HepG2 (cell line): ENCODE results near the gene ZBTB45. TPM values are rescaled to one million over a fixed set of nuclear protein-coding genes. Genes with fewer than 3 reads are reported as not detected.

Experiments
- ATF1 ChIP-seq: IDR thresholded peaks from 2 replicates; pipeline ENCODE4 v1.6.1; 2016; ENCODE audit warnings: mild to moderate bottlenecking, control low read depth
- EED ChIP-seq: sonication (generic); formaldehyde crosslinking; IDR thresholded peaks from 2 replicates; pipeline ENCODE4 v1.5.0; 2020; ENCODE audit warnings: mild to moderate bottlenecking, missing genetic modification reagents
- KAT7 ChIP-seq: IDR thresholded peaks from 2 replicates; pipeline ENCODE4 v1.6.1; 2018; ENCODE audit warnings: borderline replicate concordance, missing compliant biosample characterization
- MATR3 ChIP-seq: sonication (generic); formaldehyde crosslinking; IDR thresholded peaks from 2 replicates; pipeline ENCODE4 v1.4.0; 2020; ENCODE audit warnings: missing genetic modification reagents
- SP2 ChIP-seq: sonication (generic); formaldehyde crosslinking; IDR thresholded peaks from 2 replicates; pipeline ENCODE4 v1.5.1; 2020; ENCODE audit warnings: mild to moderate bottlenecking, missing genetic modification reagents
- TBX3 ChIP-seq: fragments of 450-650 bp; IDR thresholded peaks from 2 replicates; pipeline ENCODE4 v1.6.1; 2017; ENCODE audit warnings: antibody characterized with exemption, mild to moderate bottlenecking, inconsistent platforms, borderline replicate concordance
- ZFP90 ChIP-seq: sonication (generic); formaldehyde crosslinking; IDR thresholded peaks from 2 replicates; pipeline ENCODE4 v1.8.0; 2022; ENCODE audit warnings: missing genetic modification reagents, mild to moderate bottlenecking, inconsistent platforms, borderline replicate concordance
- ZNF343 ChIP-seq: sonication (generic); formaldehyde crosslinking; IDR thresholded peaks from 2 replicates; pipeline ENCODE4 v1.4.0; 2020; ENCODE audit warnings: mild to moderate bottlenecking, missing genetic modification reagents
- ZNF44 ChIP-seq: sonication (generic); formaldehyde crosslinking; IDR thresholded peaks from 2 replicates; pipeline ENCODE4 v1.5.1; 2020; ENCODE audit warnings: mild to moderate bottlenecking, missing genetic modification reagents
- ZSCAN30 ChIP-seq: sonication (generic); formaldehyde crosslinking; IDR thresholded peaks from 2 replicates; pipeline ENCODE4 v1.5.0; 2020; ENCODE audit warnings: mild to moderate bottlenecking, missing genetic modification reagents
- polyA plus RNA-seq, 8 experiments: library from polyadenylated mRNA; depleted of rRNA in 3 of 8; stranded (reverse) in 7 of 8; unstranded in 1 of 8; fragments of >200 nt; fragmentation: Illumina TruSeq in 4 of 8; extraction: Trizol in 4 of 8; gene quantifications; 2 replicates each; pipeline versions ENCODE4 v1.2.1 to v1.2.3, GENCODE V29; 2011 to 2016; ENCODE audit warnings: low read depth in 4 of 8, missing spikeins in 1 of 8, mixed read lengths in 1 of 8; ENCODE audit not compliant: insufficient read depth in 1 of 8
- total RNA-seq, 5 experiments: library from RNA; depleted of rRNA; stranded (reverse); fragments of >200 nt; fragmentation: Illumina TruSeq; extraction: Trizol; gene quantifications; 2 replicates each; pipeline ENCODE4 v1.2.3, GENCODE V29; 2016; ENCODE audit warnings: low read depth in 1 of 5
- TF ChIP-seq, protein P1 (sequence below): sonication (generic); formaldehyde crosslinking; conservative IDR thresholded peaks from 2 replicates; pipeline ENCODE4 v1.8.0; 2022; ENCODE audit warnings: mild to moderate bottlenecking, moderate library complexity, missing genetic modification reagents
- TF ChIP-seq, protein P2 (sequence below): sonication (generic); formaldehyde crosslinking; IDR thresholded peaks from 2 replicates; pipeline ENCODE4 v1.4.0; 2020; ENCODE audit warnings: mild to moderate bottlenecking, low read depth, missing genetic modification reagents
- TF ChIP-seq, protein P3 (sequence below), 2 experiments: sonication (generic) in 1 of 2; formaldehyde crosslinking in 1 of 2; IDR thresholded peaks; 2 replicates each; pipeline versions ENCODE4 v1.4.0 to v1.6.1; 2016 to 2020; ENCODE audit warnings: borderline replicate concordance in 1 of 2, low read depth in 1 of 2, mild to moderate bottlenecking in 1 of 2, missing genetic modification reagents in 1 of 2
- TF ChIP-seq, protein P4 (sequence below): sonication (generic); formaldehyde crosslinking; IDR thresholded peaks from 2 replicates; pipeline ENCODE4 v1.9.0; 2022; ENCODE audit warnings: missing genetic modification reagents, mild to moderate bottlenecking, borderline replicate concordance
- TF ChIP-seq, protein P5 (sequence below): sonication (generic); formaldehyde crosslinking; IDR thresholded peaks from 2 replicates; pipeline ENCODE4 v1.4.0; 2020; ENCODE audit warnings: missing genetic modification reagents

Gene ZBTB45
- total and polyA plus RNA-seq, 2 of the 13 experiments (the other 11 are each of a cell fraction or from before 2014, with no cell fraction given): 3.0 to 3.7 TPM

DNA sequence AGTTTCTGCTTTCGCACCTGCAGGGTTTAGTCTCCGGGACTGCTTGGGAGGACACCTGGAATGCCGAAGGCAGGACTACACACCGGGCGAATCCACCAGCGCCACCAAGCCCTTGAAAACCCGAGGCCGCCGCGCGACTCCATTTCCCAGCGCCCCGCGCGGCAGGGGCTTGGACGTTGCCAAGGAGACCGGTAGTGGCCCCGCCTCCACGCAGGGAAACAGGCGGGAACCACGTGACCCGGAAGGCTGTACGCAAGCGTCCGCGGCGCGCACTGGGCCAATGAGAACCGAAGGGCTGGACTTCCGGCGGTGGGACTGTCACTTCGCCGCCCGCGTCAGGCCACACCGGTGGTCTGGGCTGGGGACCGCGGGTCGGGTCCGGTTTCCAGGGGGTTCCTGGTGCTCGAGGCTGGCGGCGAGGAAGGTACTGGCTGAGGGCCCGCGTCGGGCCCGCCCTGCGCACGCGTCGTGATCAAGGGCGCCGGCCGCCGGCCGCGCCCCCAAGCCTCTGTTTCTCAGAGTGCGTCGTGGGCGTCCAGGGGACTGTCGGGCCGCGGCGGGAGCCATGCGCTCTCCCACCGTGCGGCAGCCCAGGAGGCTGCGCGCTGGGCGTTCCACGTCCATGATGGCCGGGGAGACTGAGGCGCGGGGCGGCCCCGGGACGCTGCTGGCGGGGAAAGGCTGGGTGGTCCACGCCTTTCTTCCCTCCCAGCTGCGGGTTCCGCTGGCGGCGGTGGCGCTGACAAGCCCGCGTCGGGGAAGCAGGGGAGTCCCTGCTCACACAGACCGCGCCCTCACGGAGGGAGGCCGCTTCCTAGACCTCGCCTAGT lies 52.6 kb downstream of the ZBTB45 start, which contains the start of gene ZNF324 (continued):
- TF ChIP-seq, protein P1, sequence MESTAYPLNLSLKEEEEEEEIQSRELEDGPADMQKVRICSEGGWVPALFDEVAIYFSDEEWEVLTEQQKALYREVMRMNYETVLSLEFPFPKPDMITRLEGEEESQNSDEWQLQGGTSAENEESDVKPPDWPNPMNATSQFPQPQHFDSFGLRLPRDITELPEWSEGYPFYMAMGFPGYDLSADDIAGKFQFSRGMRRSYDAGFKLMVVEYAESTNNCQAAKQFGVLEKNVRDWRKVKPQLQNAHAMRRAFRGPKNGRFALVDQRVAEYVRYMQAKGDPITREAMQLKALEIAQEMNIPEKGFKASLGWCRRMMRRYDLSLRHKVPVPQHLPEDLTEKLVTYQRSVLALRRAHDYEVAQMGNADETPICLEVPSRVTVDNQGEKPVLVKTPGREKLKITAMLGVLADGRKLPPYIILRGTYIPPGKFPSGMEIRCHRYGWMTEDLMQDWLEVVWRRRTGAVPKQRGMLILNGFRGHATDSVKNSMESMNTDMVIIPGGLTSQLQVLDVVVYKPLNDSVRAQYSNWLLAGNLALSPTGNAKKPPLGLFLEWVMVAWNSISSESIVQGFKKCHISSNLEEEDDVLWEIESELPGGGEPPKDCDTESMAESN (CRISPR knock-in tag): 0 out of 2 replicates have a peak, but pooled peaks have one; percentile 59
- TF ChIP-seq, protein P2, sequence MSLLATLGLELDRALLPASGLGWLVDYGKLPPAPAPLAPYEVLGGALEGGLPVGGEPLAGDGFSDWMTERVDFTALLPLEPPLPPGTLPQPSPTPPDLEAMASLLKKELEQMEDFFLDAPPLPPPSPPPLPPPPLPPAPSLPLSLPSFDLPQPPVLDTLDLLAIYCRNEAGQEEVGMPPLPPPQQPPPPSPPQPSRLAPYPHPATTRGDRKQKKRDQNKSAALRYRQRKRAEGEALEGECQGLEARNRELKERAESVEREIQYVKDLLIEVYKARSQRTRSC (CRISPR knock-in tag): no peak
- no peak for TF ChIP-seq TBX3
- TF ChIP-seq, protein P3, sequence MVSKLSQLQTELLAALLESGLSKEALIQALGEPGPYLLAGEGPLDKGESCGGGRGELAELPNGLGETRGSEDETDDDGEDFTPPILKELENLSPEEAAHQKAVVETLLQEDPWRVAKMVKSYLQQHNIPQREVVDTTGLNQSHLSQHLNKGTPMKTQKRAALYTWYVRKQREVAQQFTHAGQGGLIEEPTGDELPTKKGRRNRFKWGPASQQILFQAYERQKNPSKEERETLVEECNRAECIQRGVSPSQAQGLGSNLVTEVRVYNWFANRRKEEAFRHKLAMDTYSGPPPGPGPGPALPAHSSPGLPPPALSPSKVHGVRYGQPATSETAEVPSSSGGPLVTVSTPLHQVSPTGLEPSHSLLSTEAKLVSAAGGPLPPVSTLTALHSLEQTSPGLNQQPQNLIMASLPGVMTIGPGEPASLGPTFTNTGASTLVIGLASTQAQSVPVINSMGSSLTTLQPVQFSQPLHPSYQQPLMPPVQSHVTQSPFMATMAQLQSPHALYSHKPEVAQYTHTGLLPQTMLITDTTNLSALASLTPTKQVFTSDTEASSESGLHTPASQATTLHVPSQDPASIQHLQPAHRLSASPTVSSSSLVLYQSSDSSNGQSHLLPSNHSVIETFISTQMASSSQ (IDR thresholded peaks at IDR 0.05; ENCODE audit: low read depth): no peak
- TF ChIP-seq, protein P3 (CRISPR knock-in tag; IDR thresholded peaks at IDR 0.05; ENCODE audit: borderline replicate concordance): peak; percentile 35; the same call in 1 of the 2 replicates
- TF ChIP-seq MATR3 (CRISPR knock-in tag): no peak
- peak; percentile 36; the same call in 1 of the 2 replicates for TF ChIP-seq ZFP90 (CRISPR knock-in tag)
- TF ChIP-seq ATF1 (CRISPR knock-in tag): peak; percentile 32; the same call in 1 of the 2 replicates
- 0 out of 2 replicates have a peak, but pooled peaks have one; percentile 32 for TF ChIP-seq ZNF343 (CRISPR knock-in tag)
- TF ChIP-seq SP2 (CRISPR knock-in tag): peak; percentile 86
- TF ChIP-seq ZSCAN30 (CRISPR knock-in tag): no peak
- TF ChIP-seq, protein P4, sequence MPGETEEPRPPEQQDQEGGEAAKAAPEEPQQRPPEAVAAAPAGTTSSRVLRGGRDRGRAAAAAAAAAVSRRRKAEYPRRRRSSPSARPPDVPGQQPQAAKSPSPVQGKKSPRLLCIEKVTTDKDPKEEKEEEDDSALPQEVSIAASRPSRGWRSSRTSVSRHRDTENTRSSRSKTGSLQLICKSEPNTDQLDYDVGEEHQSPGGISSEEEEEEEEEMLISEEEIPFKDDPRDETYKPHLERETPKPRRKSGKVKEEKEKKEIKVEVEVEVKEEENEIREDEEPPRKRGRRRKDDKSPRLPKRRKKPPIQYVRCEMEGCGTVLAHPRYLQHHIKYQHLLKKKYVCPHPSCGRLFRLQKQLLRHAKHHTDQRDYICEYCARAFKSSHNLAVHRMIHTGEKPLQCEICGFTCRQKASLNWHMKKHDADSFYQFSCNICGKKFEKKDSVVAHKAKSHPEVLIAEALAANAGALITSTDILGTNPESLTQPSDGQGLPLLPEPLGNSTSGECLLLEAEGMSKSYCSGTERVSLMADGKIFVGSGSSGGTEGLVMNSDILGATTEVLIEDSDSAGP (CRISPR knock-in tag): peak; percentile 54; the same call in 1 of the 2 replicates
- TF ChIP-seq KAT7: no peak
- TF ChIP-seq, protein P5, sequence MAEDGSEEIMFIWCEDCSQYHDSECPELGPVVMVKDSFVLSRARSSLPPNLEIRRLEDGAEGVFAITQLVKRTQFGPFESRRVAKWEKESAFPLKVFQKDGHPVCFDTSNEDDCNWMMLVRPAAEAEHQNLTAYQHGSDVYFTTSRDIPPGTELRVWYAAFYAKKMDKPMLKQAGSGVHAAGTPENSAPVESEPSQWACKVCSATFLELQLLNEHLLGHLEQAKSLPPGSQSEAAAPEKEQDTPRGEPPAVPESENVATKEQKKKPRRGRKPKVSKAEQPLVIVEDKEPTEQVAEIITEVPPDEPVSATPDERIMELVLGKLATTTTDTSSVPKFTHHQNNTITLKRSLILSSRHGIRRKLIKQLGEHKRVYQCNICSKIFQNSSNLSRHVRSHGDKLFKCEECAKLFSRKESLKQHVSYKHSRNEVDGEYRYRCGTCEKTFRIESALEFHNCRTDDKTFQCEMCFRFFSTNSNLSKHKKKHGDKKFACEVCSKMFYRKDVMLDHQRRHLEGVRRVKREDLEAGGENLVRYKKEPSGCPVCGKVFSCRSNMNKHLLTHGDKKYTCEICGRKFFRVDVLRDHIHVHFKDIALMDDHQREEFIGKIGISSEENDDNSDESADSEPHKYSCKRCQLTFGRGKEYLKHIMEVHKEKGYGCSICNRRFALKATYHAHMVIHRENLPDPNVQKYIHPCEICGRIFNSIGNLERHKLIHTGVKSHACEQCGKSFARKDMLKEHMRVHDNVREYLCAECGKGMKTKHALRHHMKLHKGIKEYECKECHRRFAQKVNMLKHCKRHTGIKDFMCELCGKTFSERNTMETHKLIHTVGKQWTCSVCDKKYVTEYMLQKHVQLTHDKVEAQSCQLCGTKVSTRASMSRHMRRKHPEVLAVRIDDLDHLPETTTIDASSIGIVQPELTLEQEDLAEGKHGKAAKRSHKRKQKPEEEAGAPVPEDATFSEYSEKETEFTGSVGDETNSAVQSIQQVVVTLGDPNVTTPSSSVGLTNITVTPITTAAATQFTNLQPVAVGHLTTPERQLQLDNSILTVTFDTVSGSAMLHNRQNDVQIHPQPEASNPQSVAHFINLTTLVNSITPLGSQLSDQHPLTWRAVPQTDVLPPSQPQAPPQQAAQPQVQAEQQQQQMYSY (CRISPR knock-in tag): peak; percentile 43; the same call in 1 of the 2 replicates
- no peak for TF ChIP-seq ZNF44 (CRISPR knock-in tag)
- 0 out of 2 replicates have a peak, but pooled peaks have one; percentile 15 for TF ChIP-seq EED (CRISPR knock-in tag)
